Stimulated activated CD8-positive, alpha-beta memory T cell treated with anti-CD3 and anti-CD28 coated beads, Interleukin-4, amount 100 ng/mL, for 1 hour (primary cell): ENCODE results near the gene TSNAX.

Experiments used
- DNase-seq, 2 donors: peaks; one replicate each; pipeline ENCODE4 v3.0.0-alpha.2; 2020; ENCODE audit warnings: low read depth in 2 of 2, low spot score in 1 of 2

Gene TSNAX

GRCh38 chr1:231518485-231519034 is 9.9 kb upstream of the TSNAX start:
- no peak for DNase-seq

- no peak for DNase-seq
Measured at GRCh38 chr1:231519166-231519565, 9.3 kb upstream of the TSNAX start.

GRCh38 chr1:231522038-231522437 is 6.4 kb upstream of the TSNAX start:
- DNase-seq = no peak

DNA sequence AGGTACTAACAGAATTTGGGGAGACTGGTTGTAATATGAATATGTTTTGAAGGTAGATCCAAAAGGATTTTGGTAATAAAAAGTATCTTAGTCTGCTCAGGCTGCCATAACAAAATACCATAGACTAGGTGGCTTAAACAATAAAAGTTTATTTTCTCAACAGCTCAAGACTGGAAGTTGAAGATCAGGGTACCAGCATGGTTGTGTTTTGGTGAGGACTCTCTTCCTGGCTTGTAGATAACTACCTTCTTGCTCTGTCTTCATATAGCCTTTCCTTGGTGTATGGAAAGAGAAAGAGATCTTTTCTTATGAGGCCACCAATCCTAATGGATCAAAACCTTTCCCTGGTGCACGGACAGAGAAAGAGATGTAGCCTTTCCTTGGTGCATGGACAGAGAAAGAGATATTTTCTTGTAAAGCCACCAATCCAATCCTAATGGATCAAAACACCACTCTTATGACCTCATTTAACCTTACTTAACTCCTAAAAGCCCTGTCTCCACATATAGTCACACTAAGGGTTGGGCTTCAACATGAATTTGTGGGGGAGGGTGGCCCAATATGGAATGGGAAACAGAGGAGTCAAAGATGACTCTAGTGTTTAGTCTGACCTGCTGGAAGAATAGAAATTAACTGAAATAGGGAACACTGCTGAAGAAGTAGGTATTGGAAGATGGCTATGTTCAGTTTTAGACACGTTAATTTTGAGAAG is 5.4 kb upstream of the TSNAX start:
- DNase-seq = no peak

- no peak for DNase-seq
Measured at GRCh38 chr1:231523816-231524215, 4.7 kb upstream of the TSNAX start.

DNA sequence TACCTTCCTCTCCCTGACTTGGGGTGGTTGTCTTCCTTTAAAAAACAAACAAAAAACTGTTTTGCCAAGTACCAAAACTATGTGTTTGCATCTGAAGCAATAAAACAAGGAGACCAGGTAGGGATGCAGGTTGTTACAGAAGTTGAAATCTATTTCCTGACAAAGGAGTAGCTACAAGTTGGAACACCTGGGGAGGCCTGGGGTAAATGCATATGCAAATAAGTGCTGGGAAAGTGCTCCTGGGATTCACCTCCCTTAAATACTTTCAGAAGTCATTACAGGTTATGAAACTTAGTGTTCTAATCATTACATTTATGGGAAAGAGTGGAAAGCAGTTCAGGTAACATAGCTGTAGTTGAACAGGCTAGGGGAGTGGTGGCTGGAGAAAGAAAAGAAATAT is 1.9 kb upstream of the TSNAX start:
- no peak for DNase-seq

GRCh38 chr1:231527586-231528171 is 790 bp upstream of the TSNAX start:
- no peak for DNase-seq

DNA sequence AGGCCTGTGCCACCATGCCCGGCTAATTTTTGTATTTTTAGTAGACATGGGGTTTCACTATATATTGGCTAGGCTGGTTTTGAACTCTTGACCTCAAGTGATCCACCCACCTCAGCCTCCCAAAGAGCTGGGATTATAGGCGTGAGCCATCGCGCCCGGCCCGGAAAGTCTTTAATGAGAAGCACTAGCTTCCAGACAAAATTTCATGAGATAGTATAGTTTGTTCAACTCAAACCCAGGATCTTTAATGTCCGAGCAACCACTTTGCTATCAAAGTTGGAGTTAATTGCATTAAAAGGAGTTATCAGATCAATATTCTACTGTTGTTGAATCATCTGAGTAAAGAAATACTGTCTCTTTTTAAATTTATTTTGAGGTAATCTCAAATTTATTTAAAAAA is 4.8 kb downstream of the TSNAX start:
- DNase-seq = no peak

- DNase-seq = no peak
Measured at GRCh38 chr1:231534703-231535159, 6.3 kb downstream of the TSNAX start.

- no peak for DNase-seq
Measured at GRCh38 chr1:231536099-231536498, 7.6 kb downstream of the TSNAX start.

DNA sequence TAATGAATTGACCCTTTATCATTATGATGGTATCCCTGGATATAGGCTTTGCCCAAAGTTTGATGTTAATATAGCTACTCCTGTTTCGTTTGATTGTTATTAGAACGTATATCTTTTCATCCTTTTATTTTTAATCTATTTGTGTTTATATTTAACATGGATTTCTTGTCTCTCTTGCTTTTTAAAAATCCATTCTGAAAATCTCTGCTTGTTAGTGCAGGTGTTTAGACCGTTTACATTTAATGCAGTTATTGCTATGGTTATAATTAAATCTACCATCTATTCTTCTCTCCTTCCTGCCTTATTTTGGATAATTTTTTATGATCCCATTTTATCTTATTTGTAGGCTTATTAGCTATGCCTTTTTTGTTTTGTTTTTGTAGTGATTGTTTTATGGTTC is 12.4 kb downstream of the TSNAX start:
- no peak for DNase-seq

DNA sequence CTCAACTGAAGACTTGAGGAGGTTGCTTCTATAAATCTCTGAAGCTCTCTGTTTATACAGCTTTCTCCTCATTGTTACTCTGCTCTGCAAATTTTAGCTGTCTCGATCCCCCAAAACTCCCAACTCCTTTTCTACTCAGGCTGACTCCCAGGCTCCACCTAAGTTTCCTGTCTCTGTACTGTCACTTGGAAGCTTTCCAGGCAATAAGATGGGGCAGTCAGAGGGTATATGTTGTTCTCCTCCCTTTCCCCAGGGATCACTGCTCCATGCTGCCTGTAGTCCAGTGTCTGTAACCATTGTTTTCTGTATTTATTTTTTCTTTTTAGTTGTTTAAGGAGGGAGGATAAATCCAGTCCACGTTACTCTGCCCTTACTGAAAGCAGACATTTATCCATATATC is 13.4 kb downstream of the TSNAX start:
- DNase-seq = no peak

DNA sequence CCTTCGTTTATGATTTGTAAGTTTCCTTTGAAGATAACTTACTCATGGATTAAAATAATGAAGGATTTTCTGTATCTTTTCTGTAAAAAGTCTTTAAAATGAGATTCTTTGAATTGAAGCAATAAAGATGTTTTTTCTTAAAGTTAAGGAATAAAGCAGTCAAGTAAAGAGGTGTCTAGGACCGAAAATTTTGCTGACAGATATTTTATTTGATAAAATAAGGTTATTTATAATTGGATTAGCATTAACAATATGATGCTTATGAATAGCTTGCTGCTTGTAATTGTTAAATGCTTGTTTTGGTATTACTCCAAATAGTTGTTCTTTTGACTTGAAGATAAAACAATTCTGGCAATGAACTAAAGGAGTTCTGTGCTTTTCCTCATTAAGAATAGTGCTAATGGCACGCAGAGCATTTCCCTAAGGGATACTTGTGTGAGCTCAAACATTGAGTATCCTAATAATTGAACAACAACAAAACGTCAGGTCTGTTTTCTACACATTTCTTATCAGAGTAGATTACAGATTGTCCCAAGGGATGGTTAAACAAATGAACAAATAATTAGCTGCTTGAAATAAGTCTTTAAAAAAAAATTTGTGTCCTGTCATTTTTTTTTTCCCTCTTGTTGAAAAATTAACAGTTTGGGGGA is 16.6 kb downstream of the TSNAX start:
- no peak for DNase-seq

DNA sequence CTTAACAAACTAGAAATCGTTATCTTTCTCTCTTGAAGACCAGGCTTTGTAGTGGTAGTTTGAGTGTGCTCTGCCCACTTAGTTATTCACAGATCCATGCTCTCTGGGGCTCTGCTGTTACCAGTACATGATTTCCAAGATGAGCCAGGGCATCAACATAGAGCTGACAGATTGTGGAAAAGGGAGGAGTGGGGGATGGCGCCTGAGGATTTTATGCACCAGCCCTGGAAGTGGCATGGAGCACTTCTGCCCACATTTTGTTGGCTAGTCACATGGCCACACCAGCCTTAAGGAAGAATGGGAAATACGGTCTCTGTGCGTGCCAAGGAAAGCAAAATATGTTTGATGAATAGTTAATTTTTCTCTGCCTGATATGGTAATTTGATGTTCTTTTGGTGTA is 18.2 kb downstream of the TSNAX start:
- DNase-seq = no peak

DNA sequence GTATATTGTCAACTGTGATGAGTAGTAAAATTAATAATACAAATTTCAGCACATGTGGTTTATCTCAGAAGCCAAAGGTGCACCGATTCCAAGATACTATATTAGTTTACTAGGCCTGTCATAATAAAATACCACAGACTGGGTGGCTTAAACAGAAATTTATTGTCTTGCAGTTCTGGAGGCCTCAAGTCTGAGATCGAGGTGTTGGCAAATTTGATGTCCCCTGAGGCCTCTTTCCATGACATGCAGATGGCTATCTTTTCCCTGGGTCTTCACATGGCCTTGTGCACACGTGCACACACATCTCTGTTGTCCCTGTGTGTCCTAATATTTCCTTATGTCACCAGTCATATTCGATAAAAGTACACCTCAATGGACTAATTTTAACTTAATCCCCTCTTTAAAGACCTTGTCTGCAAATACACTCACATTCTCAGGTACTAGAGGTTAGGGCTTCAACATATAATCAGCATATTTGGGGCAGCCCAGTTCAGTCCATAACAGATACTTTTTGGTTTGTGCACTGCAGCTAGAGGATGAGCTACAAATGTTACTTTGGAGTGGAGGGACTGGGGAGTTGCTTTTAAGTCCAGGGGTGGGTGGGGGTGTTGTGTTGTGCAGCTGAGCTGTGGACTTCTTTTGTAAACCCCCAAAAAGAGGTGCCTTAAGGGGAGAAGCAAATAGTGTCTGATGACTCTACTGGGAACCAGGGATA is 21.4 kb downstream of the TSNAX start:
- DNase-seq = no peak

DNA sequence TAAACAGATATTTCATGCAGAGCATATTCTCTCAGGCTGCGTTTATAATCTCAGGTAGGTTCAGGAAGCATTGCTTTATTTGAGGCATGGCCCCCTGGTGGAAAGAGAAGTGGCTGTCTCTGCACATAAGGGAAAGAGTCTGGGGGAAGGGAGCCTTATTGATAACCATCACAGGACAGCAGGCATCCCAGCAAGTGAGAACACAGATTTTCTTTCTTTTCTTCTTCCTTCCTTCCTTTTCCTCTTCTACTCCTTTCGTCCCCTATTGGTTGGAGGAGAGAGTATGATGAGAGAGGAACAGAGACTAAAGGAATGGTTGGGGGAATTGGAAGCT is 21.9 kb downstream of the TSNAX start:
- DNase-seq = no peak

DNA sequence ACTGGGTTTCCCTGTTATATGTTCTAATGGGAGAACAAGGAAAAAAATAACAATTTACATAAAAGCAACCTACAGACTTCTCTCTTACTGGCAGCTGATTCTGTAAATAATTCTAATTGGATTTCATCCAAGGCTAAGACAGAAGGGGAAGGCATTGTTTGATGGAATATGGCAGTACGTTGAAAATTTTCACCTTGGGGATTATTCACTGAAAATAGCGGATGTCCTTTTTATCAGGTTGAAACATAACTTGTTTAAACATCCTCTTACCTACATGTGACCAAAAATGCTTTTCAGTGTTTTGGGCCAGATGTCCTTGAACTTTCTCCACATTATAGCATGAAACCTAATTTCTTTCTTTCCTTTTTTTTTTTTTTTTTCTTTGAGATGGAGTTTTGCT is 24.9 kb downstream of the TSNAX start:
- no peak for DNase-seq

GRCh38 chr1:231554969-231555368 is 26.5 kb downstream of the TSNAX start:
- DNase-seq = no peak

- no peak for DNase-seq
Measured at GRCh38 chr1:231557411-231557810, 28.9 kb downstream of the TSNAX start.

GRCh38 chr1:231557898-231558707 is 29.6 kb downstream of the TSNAX start:
- no peak for DNase-seq

GRCh38 chr1:231558708-231559185 is 30.3 kb downstream of the TSNAX start:
- DNase-seq = no peak
